Endothelial cell of umbilical vein (primary cell): ENCODE data around the gene KCTD16.

Experiments
- CTCF ChIP-seq, 2 donors: IDR thresholded peaks; 1 replicate in 1 of 2; 2 replicates in 1 of 2; pipeline ENCODE4 v1.5.1; 2011; ENCODE audit warnings: low read length in 2 of 2, mild to moderate bottlenecking in 2 of 2, moderate library complexity in 2 of 2, control low read depth in 1 of 2, inconsistent platforms in 1 of 2, low read depth in 1 of 2; ENCODE audit not compliant: insufficient read depth in 1 of 2; ENCODE audit errors: extremely low read depth in 1 of 2
- EZH2 ChIP-seq: IDR thresholded peaks from 2 replicates; pipeline ENCODE4 v1.6.1; 2012; ENCODE audit warnings: borderline replicate concordance, low read depth, mild to moderate bottlenecking, moderate library complexity, low read length, inconsistent platforms; ENCODE audit not compliant: severe bottlenecking
- POLR2A ChIP-seq: IDR thresholded peaks from 2 replicates; pipeline ENCODE4 v1.6.1; 2012; ENCODE audit warnings: low read depth, mild to moderate bottlenecking, control low read depth, low read length
- POLR2AphosphoS5 ChIP-seq: IDR thresholded peaks from 2 replicates; pipeline ENCODE4 v1.6.1; 2012; ENCODE audit warnings: low read depth, mild to moderate bottlenecking, control low read depth, low read length, moderate library complexity; ENCODE audit not compliant: insufficient read depth

- TF ChIP-seq POLR2A (no peak), POLR2AphosphoS5 (no peak), CTCF (IDR thresholded peaks at IDR 0.05; ENCODE audit: extremely low read depth in 1 of 2, insufficient read depth in 1 of 2, low read depth in 1 of 2, low read length in 2 of 2) (no peak), EZH2 (no peak)
Measured at GRCh38 chr5:144485540-144485939, 314.9 kb downstream of the KCTD16 start.
